Cerebellar cortex (tissue), 1 donor: ENCODE measurements around the gene OR2T10.
"Not testable (repeated sequence)": the region's sequence is repeated elsewhere in the genome, so short reads cannot be mapped to it uniquely, and the experiment has no call there.

Experiments used
- DNase-seq: peaks from one replicate; pipeline ENCODE4 v3.0.0-alpha.2; 2015; ENCODE audit warnings: low spot score

The OR2T10 gene

GRCh38 chr1:248597589-248597988 is at the start of gene OR2T10:
Gene OR2T10, minus strand, starts transcription at chr1:248597700. Its CDS starts 3,932 bp downstream, at chr1:248593768.
- DNase-seq, result no peak

GRCh38 chr1:248645178-248645577 is 47.7 kb upstream of the OR2T10 start, which contains the start of gene OR2T35:
Gene OR2T35, minus strand, starts transcription at chr1:248645278. Its CDS starts 6,020 bp downstream, at chr1:248639258.
- not testable (repeated sequence) for DNase-seq

GRCh38 chr1:248642971-248643651 is 45.6 kb upstream of the OR2T10 start:
- DNase-seq, result not testable (repeated sequence)

GRCh38 chr1:248641583-248641982 is 44.1 kb upstream of the OR2T10 start:
- not testable (repeated sequence) for DNase-seq

- DNase-seq, result not testable (repeated sequence)
Measured at GRCh38 chr1:248640906-248641305, 43.4 kb upstream of the OR2T10 start.

- not testable (repeated sequence) for DNase-seq
Measured at GRCh38 chr1:248639652-248640051, 42.2 kb upstream of the OR2T10 start.

- DNase-seq, result not testable (repeated sequence)
Measured at GRCh38 chr1:248636612-248637011, 39.1 kb upstream of the OR2T10 start.

GRCh38 chr1:248634991-248635390 is 37.5 kb upstream of the OR2T10 start, which contains the start of gene OR2T11:
Gene OR2T11, minus strand, starts transcription at chr1:248635091. Its CDS starts 7,963 bp downstream, at chr1:248627128.
- DNase-seq, result not testable (repeated sequence)

GRCh38 chr1:248631354-248632008 is 34.0 kb upstream of the OR2T10 start:
- no peak for DNase-seq

GRCh38 chr1:248630551-248630950 is 33.1 kb upstream of the OR2T10 start:
- DNase-seq, result no peak

GRCh38 chr1:248627971-248628844 is 30.7 kb upstream of the OR2T10 start:
- no peak for DNase-seq

GRCh38 chr1:248625971-248626370 is 28.5 kb upstream of the OR2T10 start:
- no peak for DNase-seq

- no peak for DNase-seq
Measured at GRCh38 chr1:248625166-248625565, 27.7 kb upstream of the OR2T10 start.

GRCh38 chr1:248622570-248623001 is 25.1 kb upstream of the OR2T10 start:
- DNase-seq, result peak; percentile 31

- no peak for DNase-seq
Measured at GRCh38 chr1:248621770-248622169, 24.3 kb upstream of the OR2T10 start.

GRCh38 chr1:248618878-248619277 is 21.4 kb upstream of the OR2T10 start:
- peak; percentile 44 for DNase-seq

- DNase-seq, result no peak
Measured at GRCh38 chr1:248618119-248618518, 20.6 kb upstream of the OR2T10 start.

- DNase-seq, result no peak
Measured at GRCh38 chr1:248613742-248614141, 16.2 kb upstream of the OR2T10 start.

- no peak for DNase-seq
Measured at GRCh38 chr1:248611883-248612414, 14.4 kb upstream of the OR2T10 start.

GRCh38 chr1:248610301-248610700 is 12.8 kb upstream of the OR2T10 start:
- DNase-seq, result no peak

GRCh38 chr1:248599396-248599795 is 1.9 kb upstream of the OR2T10 start:
- no peak for DNase-seq

- no peak for DNase-seq
Measured at GRCh38 chr1:248596615-248597014, 885 bp downstream of the OR2T10 start.
